NCI-H1105 (cell line): ENCODE measurements around the gene HBS1L.

Experiments
- DNase-seq: peaks from one replicate; lab custom pipeline; 2025; lab: John Stamatoyannopoulos, UW

HBS1L gene

DNA sequence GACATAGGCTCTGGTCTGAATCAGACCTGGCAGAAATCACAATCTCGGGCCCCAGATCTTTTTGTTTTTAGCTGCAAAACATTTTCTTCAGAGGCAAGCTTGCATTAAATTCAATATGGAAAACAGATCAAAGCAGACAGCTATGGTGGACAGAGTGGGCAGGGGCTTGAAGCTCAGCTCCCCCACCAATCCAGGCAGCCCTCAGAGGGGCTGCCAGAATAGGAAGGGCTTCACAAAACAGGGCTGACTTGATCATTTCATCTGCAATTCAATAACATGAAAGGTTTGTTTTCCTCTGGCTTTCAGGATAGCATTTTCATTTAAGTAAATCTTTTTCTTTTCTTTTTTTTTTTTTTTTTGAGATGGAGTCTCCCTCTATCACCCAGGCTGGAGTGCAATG, 55.5 kb downstream of the HBS1L start:
- DNase-seq = no peak

DNA sequence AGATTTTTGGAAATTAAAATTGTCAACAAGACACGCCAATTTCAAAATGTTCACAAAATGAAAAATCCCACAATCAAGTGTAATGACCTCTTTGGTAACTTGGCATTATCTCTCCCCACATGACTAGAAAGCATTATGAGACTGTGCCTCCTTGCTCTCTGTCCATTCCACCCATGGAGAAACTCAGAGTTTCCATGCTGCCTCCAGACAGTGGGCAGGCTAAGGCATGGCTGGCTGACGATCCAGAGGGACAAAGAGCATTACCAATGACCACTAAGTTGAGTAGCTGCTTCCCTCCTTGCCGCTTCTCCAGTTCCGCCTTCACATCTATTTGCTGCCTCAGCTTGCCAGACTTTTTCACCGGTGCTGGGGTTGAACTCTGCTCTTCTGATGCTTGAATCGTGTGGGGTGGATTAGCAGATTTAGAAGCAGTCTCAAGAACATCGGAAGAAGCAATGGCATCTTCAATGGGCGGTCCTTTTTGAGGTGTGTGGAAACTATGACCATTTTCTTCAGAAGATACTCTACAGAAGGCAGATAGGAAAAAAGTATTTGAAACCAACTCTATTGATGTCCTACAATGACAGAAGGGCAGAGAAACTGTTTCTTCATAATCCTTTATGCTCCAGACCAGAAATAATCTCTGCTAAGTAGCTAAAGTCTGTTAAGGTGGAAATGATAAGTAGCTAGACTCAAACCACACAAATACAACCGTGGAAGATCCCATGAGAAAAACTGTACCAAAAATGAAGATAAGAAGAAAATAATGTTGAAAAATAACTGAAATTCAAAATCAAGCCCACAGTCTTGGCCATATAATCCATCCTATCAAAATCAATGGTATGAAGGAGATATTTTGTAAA, 57.3 kb downstream of the HBS1L start:
- no peak for DNase-seq

DNA sequence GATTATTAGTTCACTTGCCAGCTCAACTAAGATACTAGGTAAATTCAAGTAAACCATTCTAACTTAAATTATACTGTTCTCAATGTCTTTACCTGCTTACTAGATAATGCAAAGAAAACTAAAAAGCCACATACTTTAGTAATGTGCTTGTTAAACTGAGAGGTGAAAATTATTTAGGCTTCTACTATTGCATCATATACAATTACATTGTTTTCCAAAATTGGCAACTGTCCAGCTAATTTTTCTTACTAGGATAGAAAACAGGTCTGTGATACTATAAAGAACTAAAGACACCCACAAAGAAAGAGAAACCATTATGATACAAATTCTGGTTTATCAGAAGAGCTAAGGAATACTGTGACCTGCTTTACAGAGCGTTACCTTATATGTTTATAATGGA, 59.1 kb downstream of the HBS1L start:
- no peak for DNase-seq

DNA sequence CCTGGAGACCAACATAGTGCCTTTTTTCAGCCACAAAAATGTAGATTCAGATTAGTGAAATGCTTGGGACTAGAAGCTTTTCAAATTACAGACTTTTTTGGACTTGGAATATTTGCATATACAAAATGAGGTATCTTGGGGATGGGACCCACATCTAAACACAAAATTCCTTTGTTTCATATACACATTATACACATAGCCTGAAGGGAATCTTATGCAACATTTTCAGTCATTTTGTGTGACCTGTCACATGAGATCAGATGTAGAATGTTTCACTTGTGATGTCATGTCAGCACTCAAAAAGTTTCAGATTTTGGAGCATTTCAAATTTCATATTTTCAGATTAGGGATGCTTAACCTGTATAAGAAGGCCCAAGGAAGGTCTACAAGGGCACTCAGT, 60.2 kb downstream of the HBS1L start:
- DNase-seq = no peak

DNA sequence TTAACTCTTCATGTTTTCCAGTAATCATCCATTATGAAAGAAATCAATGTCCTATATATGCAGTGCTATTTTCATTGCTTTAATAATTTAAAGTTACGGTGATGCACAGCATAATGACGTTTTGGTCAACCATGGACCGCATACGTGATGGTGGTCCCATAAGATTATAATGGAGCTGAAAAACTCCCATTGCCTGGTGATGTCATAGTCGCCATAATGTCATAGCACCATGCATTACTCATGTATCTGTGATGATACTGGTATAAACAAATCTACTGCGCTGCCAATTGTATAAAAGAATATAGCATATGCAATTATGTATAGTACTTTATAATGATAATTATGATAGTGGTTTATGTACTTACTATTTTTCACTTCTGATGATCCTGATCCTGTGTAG, 62.5 kb downstream of the HBS1L start:
- DNase-seq = no peak

DNA sequence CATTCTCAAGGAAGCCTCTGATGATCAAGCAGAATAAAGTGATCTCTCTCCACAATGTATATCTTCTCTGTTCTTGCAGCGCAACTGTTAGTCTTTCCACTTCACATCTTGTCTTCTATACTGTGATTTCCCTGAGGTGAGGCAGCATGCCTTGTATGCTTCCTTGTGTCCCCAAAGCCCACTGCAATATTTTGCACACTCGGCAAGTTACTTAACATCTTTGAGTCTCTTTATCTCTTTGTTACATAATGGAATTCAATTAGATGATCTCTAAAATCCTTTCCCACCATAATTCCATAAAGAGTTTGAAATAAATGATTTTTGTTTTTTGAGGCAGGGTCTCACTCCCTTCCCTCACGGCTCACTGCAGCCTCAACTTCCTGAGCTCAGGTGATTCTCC, 64.4 kb downstream of the HBS1L start:
- DNase-seq = no peak

DNA sequence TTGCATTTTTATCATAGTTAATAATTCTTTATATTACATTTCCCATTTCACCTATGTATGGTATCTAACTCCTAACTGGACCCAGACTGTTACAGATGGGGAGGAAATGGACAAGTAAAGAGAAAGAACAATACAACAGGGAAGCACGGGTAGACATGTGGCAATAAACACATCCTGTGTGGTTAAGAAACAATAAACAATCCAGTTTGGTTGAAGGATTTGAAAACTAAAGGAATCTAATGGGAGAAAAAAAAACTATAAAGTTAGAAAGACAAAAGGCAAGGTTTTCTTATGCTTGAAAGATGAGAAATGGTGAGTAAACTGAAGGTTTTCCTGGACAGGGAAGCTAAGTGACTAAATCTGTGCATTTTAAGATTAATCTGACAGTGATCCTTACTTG, 69.8 kb downstream of the HBS1L start:
- DNase-seq = no peak

DNA sequence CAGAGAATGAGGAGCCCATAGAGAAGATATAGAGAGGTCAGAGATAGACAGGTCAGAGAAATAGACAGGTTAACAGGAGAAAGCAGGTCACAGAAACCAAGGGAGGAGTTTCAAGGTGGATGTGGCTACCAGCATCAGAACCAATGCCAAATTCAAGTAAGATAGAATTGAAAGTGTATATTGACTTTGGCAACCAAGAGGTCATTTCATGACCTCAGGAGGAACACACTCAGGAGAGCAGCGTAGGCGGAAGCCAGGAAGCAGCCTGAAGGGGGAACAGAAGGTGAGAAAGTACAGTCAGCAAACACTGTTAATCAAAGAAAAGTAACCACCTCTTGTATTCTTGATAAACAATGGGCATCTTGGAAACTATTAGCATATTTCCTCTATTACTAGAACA, 70.8 kb downstream of the HBS1L start:
- DNase-seq = no peak

DNA sequence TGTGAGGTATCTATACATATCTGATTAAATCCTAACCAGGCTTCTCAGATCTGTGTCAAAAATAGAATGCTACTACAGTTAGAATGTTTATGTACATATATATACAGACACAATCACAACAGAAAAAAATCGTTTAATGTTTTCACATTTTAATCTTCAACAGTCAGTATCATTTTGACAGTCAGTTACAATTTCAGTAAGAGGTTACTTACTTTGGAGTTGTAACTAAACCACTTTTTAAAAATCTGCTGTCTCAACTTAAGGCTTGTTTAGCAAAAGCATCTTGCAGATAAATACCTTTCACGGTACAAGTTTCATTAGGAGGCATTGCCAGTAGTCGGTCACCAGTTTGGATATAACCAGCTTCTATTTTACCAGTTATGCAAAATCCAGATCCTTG, 72.5 kb downstream of the HBS1L start:
- DNase-seq = no peak

DNA sequence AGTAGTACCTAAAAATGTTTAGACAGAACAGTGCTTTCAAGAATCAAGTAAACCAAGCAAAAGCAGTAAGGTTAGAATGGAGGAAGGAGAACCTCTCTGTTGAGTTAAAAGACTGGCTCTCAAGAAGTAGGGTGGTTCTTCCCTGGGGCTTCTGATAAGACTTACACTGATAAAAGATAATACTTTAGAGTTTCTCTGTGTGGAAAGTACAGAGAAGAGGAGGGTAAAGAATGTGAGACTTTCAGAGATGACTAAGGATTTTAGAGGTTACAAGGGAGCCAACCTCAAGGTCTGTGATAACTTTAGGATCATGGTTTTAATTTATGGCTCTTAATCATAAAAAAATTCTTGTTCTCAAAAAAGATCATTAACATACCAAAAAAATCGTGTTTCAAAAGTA, 73.8 kb downstream of the HBS1L start:
- DNase-seq = no peak

DNA sequence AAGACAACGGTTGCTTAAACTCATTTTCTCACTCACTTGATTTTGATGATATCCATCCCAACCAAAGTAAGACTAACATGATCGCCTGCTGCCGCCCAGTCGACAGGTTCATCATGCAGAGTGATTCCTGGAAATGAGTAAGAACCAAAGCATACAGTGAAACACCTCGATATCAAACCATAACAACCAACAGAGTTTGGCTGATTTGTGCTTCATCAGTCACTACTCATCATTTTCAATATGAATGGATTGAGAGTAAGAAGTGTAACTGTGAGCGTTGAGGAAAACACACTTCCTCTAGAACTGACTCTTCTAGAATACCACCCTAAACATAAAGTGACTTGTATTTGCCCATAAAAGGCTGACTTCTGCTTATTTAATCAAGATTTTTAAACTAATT, 75.5 kb downstream of the HBS1L start:
- no peak for DNase-seq

DNA sequence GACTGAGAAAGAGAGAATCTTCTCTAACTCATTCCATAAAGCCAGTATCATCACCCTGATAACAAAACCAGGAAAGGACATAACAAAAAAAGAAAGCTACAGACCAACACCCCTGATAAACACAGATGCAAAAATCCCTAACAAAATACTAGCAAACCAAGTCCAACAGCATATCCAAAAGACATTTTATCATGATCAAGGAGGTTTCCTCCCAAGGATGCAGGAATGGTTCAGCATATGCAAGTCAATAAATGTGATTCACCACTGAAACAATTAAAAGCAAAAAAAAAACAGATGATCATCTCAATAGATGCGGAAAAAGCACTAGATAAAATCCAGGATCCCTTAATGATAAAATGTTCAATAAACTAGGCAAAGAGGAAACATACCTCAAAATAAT, 80.3 kb downstream of the HBS1L start:
- DNase-seq = no peak

DNA sequence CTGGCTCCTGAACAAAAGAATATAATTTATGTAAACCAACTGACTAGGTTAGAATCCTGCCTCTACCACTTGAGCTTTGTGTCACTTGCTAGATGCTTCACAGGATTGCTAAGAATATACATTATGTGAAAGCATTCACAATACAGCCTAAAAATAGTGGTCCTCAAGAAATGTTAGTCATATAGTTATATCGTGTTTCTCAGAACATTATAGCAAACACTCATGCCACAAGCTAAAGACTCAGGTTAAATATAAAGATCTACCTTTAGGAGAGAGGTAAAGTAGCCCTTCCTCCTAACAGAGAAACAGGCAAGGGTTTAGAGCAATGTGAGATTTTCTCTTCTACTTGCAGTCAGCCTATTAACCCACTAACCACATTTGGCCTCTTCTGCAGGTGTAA, 86.9 kb downstream of the HBS1L start:
- no peak for DNase-seq

DNA sequence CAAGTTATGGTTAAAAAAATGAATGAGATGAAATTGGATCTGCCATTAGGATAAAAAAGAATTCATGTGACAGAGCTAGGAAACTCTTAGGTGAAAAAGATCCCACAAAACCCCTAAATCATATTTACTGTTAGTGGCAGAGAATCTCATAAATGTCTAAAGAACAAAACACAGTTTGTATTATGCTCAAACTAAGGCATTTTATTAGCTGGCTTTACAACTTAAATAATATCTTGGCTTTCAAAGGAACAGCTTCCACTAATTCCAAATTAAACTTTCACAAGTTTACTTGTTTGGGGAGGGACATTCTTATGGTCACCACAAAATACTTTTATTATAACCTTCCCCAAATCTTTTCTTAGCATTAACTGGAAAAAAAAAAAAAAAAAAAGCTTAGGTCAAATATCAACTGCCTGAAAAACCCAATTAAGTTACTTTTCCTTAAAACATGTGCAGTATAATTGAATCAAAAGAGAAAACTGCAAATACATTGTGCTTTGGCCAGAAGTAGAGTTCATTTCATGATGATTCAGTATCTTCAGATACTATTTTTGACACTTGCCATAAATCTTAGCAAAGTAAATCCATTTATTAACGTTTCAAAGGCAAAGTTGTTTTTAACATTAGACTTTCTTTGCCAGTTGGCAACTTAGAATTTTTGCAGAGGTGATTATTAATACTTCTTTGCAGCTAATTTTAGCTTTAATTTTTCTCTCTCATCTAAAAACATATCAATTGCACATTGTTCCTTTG, 90.0 kb downstream of the HBS1L start:
- no peak for DNase-seq

DNA sequence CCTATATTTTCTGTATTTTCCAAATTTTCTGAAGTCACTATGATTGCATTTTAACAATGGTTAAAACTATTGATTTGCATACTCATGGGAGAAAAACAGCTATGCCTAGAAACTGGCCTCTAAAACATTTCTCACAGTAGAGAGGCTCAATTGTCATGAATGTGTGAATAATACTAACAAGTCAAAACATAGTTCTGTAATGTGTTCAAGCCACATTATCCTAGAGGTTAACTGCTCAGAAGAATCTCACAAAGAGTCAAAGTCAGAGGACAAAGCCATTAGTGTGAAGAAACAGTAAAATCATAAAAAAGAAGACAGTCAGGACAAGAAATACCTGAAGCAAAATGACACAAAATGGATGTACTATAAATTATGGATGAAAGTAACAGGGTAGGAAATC, 92.2 kb downstream of the HBS1L start:
- DNase-seq = no peak

DNA sequence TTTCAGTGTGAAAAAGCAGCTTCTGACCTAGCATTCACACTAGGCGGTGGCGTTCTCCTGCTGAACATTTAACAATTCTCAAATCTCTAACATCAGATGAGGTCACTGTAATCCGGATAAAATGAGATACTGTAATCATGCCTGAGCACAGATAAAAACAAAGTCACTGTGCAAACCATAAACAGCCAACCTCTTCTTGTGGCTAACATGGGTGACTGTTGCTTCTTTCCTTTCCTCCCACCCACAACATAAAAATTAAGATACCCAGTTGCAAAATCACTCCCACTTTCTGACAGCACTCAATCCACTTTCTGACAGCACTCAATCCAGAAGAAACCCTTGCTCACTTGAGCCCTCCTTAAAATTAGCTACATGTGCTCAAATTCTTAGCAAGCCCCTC, 93.3 kb downstream of the HBS1L start:
- no peak for DNase-seq

DNA sequence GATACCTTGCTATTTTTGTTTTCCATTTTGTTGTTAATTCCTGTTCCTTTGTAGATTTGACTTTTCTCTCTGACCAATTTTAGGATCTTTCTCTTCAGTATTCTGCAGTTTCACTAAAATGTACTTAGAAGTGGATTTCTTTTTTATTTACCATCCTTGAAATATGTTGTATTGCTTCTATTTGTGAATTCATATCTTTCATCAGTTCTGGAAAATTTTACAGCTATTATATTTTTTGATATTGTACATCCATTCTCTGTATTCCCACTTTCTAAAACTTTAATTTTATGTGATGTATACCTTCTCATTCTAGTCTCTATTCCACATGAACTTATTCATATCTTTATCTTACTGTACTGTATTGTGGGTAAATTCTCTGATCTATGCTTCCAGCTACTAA, 95.0 kb downstream of the HBS1L start:
- DNase-seq = no peak

DNA sequence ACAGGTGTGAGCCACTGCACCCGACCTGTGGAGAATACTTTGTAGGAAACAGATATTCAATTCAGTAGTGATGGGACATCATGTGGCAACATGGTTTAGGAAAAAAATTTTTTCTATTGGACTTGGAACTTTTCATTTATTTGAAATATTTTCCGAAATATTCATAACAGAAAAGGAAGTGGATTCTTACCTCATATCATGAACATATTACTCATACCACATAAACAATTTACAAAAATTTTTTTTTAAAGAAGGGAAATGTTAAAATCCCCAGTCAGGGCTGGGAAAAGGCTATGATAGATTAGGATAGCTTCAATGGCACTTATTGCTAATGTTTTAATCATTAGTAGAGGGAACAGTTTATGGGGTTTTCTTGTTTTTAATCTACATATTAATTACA, 97.9 kb downstream of the HBS1L start:
- DNase-seq = no peak

DNA sequence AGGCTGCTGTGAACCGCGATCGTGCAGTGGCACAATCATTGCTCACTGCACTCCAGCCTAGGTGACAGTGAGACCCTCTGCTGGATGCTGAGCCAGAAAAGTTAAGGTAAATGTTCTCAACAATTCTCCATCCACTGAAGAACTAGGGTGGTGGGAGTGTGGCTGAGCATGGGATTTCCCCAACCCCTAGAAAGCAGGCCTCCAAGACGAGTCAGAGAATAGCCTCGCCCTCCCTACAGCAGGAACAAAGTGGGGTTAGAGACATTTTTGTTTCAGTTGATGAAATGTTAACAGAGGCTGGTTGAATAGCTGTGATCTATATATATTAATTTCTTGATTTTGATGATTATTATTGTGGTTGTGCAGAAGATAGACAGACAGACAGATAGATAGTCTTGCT, 98.6 kb downstream of the HBS1L start:
- no peak for DNase-seq

DNA sequence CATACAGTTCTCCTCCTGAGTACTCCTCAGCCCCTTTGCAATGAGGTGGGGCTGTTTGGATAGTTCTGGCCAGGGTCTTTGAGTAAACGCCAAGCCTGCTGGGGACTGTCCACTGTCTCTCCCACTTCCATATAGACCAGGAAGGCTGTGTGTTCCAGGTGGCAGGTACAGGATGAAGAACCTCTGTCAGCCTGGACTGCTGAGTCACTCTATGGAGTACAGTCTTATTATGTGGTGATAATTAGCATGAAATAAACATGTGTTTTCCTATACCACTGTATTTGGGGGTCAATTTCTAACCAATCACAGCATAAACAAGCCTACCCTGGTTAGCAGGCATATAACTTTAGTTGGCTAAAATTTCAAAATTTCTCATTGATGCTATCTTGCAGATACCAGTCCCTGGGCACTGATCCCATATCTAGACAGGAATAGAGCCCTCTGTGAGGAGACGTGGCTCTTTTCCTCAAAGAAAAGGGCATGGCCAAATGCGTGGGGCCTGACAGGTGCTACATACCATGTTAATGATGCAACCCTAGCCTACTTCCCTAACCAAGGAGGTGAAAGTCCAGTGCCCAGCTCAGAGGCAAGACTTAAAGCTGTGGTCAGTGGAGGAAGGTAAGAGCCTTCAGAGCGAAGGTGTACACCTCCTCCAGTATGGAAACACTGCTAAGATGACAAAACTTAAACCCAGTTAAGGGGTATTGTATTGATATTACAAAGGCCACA, 100.2 kb downstream of the HBS1L start:
- no peak for DNase-seq

DNA sequence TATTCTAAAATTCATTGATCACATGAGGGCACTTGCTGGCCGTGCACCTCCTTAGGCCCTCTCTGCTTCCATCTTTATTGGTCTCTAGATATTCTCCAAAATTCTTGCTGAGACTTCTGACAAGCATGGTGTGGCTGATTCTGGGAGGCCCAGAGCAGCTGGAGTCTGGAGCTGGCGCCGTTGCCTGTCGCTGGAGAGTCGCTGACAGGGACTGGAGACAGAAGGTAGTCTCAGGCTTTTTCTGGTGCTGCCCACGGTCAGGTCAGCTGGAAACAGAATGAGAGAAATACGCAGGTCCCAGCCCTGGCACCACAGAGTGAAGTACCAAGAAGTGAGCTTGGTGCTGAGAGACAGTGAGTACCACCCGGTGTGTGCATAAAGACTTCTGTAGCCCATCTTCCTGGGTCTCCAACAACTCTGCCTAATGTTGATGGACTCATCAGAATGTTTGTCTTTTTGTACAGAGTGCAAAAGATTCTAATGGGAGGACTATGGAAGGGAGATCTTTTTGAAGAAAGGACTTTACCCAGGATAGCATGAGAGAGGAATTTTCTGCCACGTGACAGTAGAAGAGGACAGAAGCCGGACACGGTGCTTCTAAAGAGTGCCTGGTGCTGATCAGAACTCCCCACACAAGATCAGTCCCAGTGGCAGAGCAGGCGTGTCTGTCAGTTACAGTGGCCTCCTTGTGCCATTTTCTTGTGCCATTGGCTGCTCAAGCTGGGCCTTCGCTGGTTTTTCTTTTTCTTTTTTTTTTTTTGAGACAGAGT, 102.9 kb downstream of the HBS1L start:
- DNase-seq = no peak

DNA sequence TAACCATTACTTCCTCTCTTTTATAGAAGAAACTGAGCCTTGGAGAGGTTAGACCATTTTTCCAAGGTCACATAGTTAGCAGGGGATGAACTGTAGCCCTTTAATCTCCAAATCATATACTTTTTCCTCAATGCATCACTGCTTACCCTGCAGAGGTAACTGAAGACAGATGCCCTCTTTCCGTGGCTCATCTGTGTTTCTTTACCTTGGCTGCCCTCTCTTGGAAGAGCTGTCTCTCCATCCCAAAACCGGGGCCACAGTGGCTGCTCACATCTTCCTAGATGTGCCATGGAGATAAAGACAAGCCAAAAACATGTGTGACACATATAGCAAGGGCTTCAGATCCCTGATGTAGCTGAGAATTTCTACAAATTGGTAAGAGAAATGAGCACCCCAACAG, 104.1 kb downstream of the HBS1L start:
- no peak for DNase-seq
